B cell (primary cell): ENCODE results near the gene ACTL6B. TPM values are rescaled to one million over a fixed set of nuclear protein-coding genes. Genes with fewer than 3 reads are reported as not detected.

Experiments used
- ATAC-seq: fragments of 200-7000 bp; cut with Tn5 transposase; one replicate; pipeline ENCODE4 v1.10.0; 2021; ENCODE audit warnings: low read depth, mild to moderate bottlenecking, moderate number of reproducible peaks, moderate library complexity
- CTCF ChIA-PET: fragments of 350-600 bp; sonication (Branson Sonifier 250); formaldehyde crosslinking; loops from one replicate; lab custom pipeline; 2021; ENCODE audit warnings: antibody characterized with exemption, inconsistent platforms; lab: Charles Lee
- POLR2A ChIA-PET: fragments of 350-600 bp; sonication (Branson Sonifier 250); formaldehyde crosslinking; loops from one replicate; lab custom pipeline; 2021; ENCODE audit warnings: antibody characterized with exemption; lab: Charles Lee
- DNase-seq: peaks from one replicate; pipeline ENCODE4 v3.0.0; 2013
- H2AFZ ChIP-seq: 2 replicates; pipeline ENCODE4 v1.6.1; 2012; ENCODE audit warnings: mild to moderate bottlenecking, low read depth, low read length; ENCODE audit not compliant: insufficient read depth, poor library complexity, severe bottlenecking
- H3K27ac ChIP-seq, 2 donors: 1 replicate in 1 of 2; 2 replicates in 1 of 2; pipeline ENCODE4 v1.5.1; 2012 to 2013; ENCODE audit warnings: low read length in 2 of 2, mild to moderate bottlenecking in 2 of 2, moderate library complexity in 1 of 2
- H3K27me3 ChIP-seq, 4 experiments: fragments of 200-600 bp in 1 of 4; sonication (generic) in 1 of 4; replicated peaks in 1 of 4; 1 replicate in 2 of 4; 2 replicates in 2 of 4; pipeline versions ENCODE4 v1.6.1 to v1.7.0; 2013 to 2016; ENCODE audit warnings: low read length in 3 of 4, mild to moderate bottlenecking in 2 of 4, mixed read lengths in 1 of 4, moderate library complexity in 1 of 4; ENCODE audit not compliant: insufficient read depth in 4 of 4, control insufficient read depth in 3 of 4; ENCODE audit errors: control extremely low read depth in 1 of 4
- H3K36me3 ChIP-seq, 2 experiments: replicated peaks in 1 of 2; 1 replicate in 1 of 2; 2 replicates in 1 of 2; pipeline versions ENCODE4 v1.6.1 to v1.7.1; 2013; ENCODE audit warnings: low read length in 1 of 2; ENCODE audit not compliant: insufficient read depth in 2 of 2, control insufficient read depth in 1 of 2; ENCODE audit errors: control extremely low read depth in 1 of 2, extremely low read depth in 1 of 2
- H3K4me1 ChIP-seq, 2 donors: fragments of 200-600 bp in 1 of 2; sonication (generic) in 1 of 2; 1 replicate in 1 of 2; 2 replicates in 1 of 2; pipeline versions ENCODE4 v1.5.1 to v1.6.1; 2013 to 2017; ENCODE audit warnings: low read length in 2 of 2; ENCODE audit not compliant: control insufficient read depth in 2 of 2, insufficient read depth in 2 of 2
- H3K4me2 ChIP-seq: replicated peaks from 2 replicates; pipeline ENCODE3; 2012; ENCODE audit warnings: mild to moderate bottlenecking, low read depth, low read length; ENCODE audit not compliant: poor library complexity, severe bottlenecking
- H3K4me3 ChIP-seq, 5 experiments: fragments of 200-600 bp in 1 of 5; sonication (generic) in 1 of 5; 1 replicate in 3 of 5; 2 replicates in 2 of 5; pipeline versions ENCODE4 v1.5.1 to v1.7.0; 2011 to 2016; ENCODE audit warnings: low read length in 4 of 5, mild to moderate bottlenecking in 4 of 5, low read depth in 2 of 5, control low read depth in 1 of 5, moderate library complexity in 1 of 5; ENCODE audit not compliant: insufficient read depth in 1 of 5; ENCODE audit errors: control extremely low read depth in 1 of 5, extremely low read depth in 1 of 5
- H3K79me2 ChIP-seq: fragments of 200-600 bp; sonication (generic); one replicate; pipeline ENCODE4 v1.6.0; 2016; ENCODE audit warnings: low read length; ENCODE audit not compliant: control insufficient read depth, insufficient read depth
- H3K9ac ChIP-seq: fragments of 200-600 bp; sonication (generic); 2 replicates; pipeline ENCODE4 v1.6.1; 2017; ENCODE audit warnings: mild to moderate bottlenecking, low read length, moderate library complexity
- H3K9me3 ChIP-seq, 3 donors: one replicate each; pipeline versions ENCODE4 v1.6.1 to v1.7.1; 2013; ENCODE audit warnings: low read length in 2 of 3; ENCODE audit not compliant: control insufficient read depth in 2 of 3, insufficient read depth in 1 of 3; ENCODE audit errors: control extremely low read depth in 1 of 3
- H4K20me1 ChIP-seq: 2 replicates; pipeline ENCODE4 v1.6.0; 2012; ENCODE audit warnings: mild to moderate bottlenecking, low read length; ENCODE audit not compliant: insufficient read depth, control insufficient read depth, poor library complexity, severe bottlenecking
- H3K27ac Mint-ChIP-seq: one replicate; pipeline ENCODE4 v1.8.0; 2021; ENCODE audit warnings: mixed read lengths
- H3K27me3 Mint-ChIP-seq: one replicate; pipeline ENCODE4 v1.8.0; 2021; ENCODE audit warnings: mixed read lengths
- H3K4me1 Mint-ChIP-seq: one replicate; pipeline ENCODE4 v1.8.0; 2021; ENCODE audit warnings: mixed read lengths
- H3K4me3 Mint-ChIP-seq: one replicate; pipeline ENCODE4 v1.8.0; 2021; ENCODE audit warnings: mixed read lengths
- H3K9me3 Mint-ChIP-seq: one replicate; pipeline ENCODE4 v1.8.0; 2022; ENCODE audit warnings: mixed read lengths; ENCODE audit not compliant: insufficient read depth
- CTCF ChIP-seq: fragments of 200-600 bp; IDR thresholded peaks from one replicate; pipeline ENCODE4 v1.8.0; 2022; ENCODE audit warnings: antibody characterized with exemption, mild to moderate bottlenecking
- EZH2 ChIP-seq: IDR thresholded peaks from 2 replicates; pipeline ENCODE4 v1.6.1; 2012; ENCODE audit warnings: borderline replicate concordance, low read depth, mild to moderate bottlenecking, moderate library complexity, low read length; ENCODE audit not compliant: insufficient read depth, poor library complexity, severe bottlenecking
- WGBS: methylation state at CpG from one replicate; pipeline ENCODE4 v1.1.5; 2013; ENCODE audit warnings: missing lambda C conversion rate; ENCODE audit not compliant: insufficient coverage; 5-methylcytosine and 5-hydroxymethylcytosine counted together
- intact Hi-C: fragments of 100-400 bp; cut with micrococcal nuclease; formaldehyde crosslinking; loops from one replicate; pipeline ENCODE4 v1.10.0; 2022
- polyA plus RNA-seq: library from polyadenylated mRNA; depleted of rRNA; stranded (reverse); fragments of >200 nt; gene quantifications from 2 replicates; pipeline ENCODE4 v1.2.3, GENCODE V29; 2012
- total RNA-seq, 2 donors: library from RNA; stranded (reverse); fragments of 120-200 nt in 1 of 2; gene quantifications; 1 replicate in 1 of 2; 2 replicates in 1 of 2; pipeline versions ENCODE4 v1.2.3 to v1.2.4, GENCODE V29; 2013 to 2022

Gene ACTL6B
- total and polyA plus RNA-seq, 2 donors (not counting 1 experiment from before 2014, with no cell fraction given), result not detected

- peaks cover 0 to 9% (median 0%) of the 10 kb centered on the region in 3 donors for H3K9me3 ChIP-seq
- Mint-ChIP-seq H3K4me3 (no peak overlapping the region), H3K27ac (no peak overlapping the region), H3K27me3 (peaks cover 10% of the 10 kb centered on the region), H3K4me1 (peaks cover 8% of the 10 kb centered on the region), H3K9me3 (no peaks in the 10 kb centered on the region)
- no peaks in the 10 kb centered on the region for H3K36me3 ChIP-seq
- CTCF ChIA-PET, result interaction anchor here (1.0 to 1.3 kb wide), 2 partner anchors 9 to 29 kb away, joined by 3 to 5 read pairs; partner anchors contain the start of gene MOSPD3
- ATAC-seq (no peak), DNase-seq (no peak)
- H3K79me2 ChIP-seq, result no peaks in the 10 kb centered on the region
- H3K27me3 ChIP-seq, result peaks cover 0 to 16% (median 2%) of the 10 kb centered on the region in 4 experiments
- H4K20me1 ChIP-seq, result no peaks in the 10 kb centered on the region
- no peak overlapping the region for H3K27ac ChIP-seq
- intact Hi-C loops, result no loop called here
- no peak overlapping the region for H3K9ac ChIP-seq
- 88% methylated on average over 8 of the region's 10 CpGs for WGBS
- H3K4me3 ChIP-seq, result peak overlapping the region in 1 of 5 experiments; percentile 29
- no peak overlapping the region for H2AFZ ChIP-seq
- H3K4me1 ChIP-seq, result peaks cover 4 to 10% of the 10 kb centered on the region in 2 donors
- TF ChIP-seq EZH2 (no peak), CTCF (no peak)
- peak overlapping the region; percentile 57 for H3K4me2 ChIP-seq
- POLR2A ChIA-PET, result no interaction called here
These were observed 14.3 kb downstream of the ACTL6B start for GRCh38 chr7:100641860-100642533.

- Mint-ChIP-seq H3K4me3 (no peak within 1 kb of the TSS), H3K27ac (no peak within 1 kb of the TSS), H3K4me1 (peaks cover 8% of the 10 kb centered on the region), H3K9me3 (no peaks in the 10 kb centered on the region), H3K27me3 (peaks cover 10% of the 10 kb centered on the region)
- Histone ChIP-seq H3K4me3 (peak within 1 kb of the TSS in 1 of 5 experiments; percentile 29), H3K9me3 (peaks cover 0 to 9% (median 0%) of the 10 kb centered on the region in 3 donors), H3K36me3 (no peaks in the 10 kb centered on the region), H3K4me2 (peak within 1 kb of the TSS; percentile 57), H2AFZ (no peak within 1 kb of the TSS), H3K27me3 (peaks cover 0 to 15% (median 2%) of the 10 kb centered on the region in 4 experiments), H3K27ac (no peak within 1 kb of the TSS), H3K4me1 (peaks cover 4 to 10% of the 10 kb centered on the region in 2 donors), H3K79me2 (no peaks in the 10 kb centered on the region), H3K9ac (no peak within 1 kb of the TSS), H4K20me1 (no peaks in the 10 kb centered on the region)
- intact Hi-C loops, result no loop called here
- DNase-seq (no peak), ATAC-seq (no peak)
- WGBS, result 38% methylated on average over 9 of the region's 10 CpGs
- POLR2A ChIA-PET, result no interaction called here
- TF ChIP-seq EZH2 (no peak), CTCF (no peak)
- CTCF ChIA-PET, result interaction anchor here (1.0 to 1.3 kb wide), 2 partner anchors 9 to 29 kb away, joined by 3 to 5 read pairs; partner anchors contain the start of gene MOSPD3
These were observed 14.8 kb downstream of the ACTL6B start, which contains the start of gene TFR2 for GRCh38 chr7:100641463-100641859. TFR2 (minus strand) TSS chr7:100641552; CDS start chr7:100641509, 43 bp downstream.
